WTC11 (cell line): ENCODE data around the gene ZIC3. TPM values are rescaled to one million over a fixed set of nuclear protein-coding genes. Genes with fewer than 3 reads are reported as not detected.

Experiments
- ATAC-seq: fragments of 200-7000 bp; cut with Tn5 transposase; 2 replicates; pipeline ENCODE4 v1.10.0; 2021; ENCODE audit warnings: mild to moderate bottlenecking, moderate library complexity
- CTCF ChIA-PET: fragments of 300-600 bp; sonication (Branson Sonifier 250); formaldehyde crosslinking; loops from one replicate; lab custom pipeline; 2021; ENCODE audit warnings: antibody characterized with exemption; lab: Charles Lee
- POLR2A ChIA-PET: fragments of 350-600 bp; sonication (Branson Sonifier 250); formaldehyde crosslinking; loops from one replicate; lab custom pipeline; 2021; ENCODE audit warnings: antibody characterized with exemption; lab: Charles Lee
- DNase-seq: peaks from one replicate; pipeline ENCODE4 v3.0.0; 2021; ENCODE audit warnings: low spot score
- H3K27ac Mint-ChIP-seq: 2 replicates; pipeline ENCODE4 v1.8.0; 2021; ENCODE audit warnings: mixed read lengths
- H3K27me3 Mint-ChIP-seq: 2 replicates; pipeline ENCODE4 v1.8.0; 2021; ENCODE audit warnings: low read depth, mild to moderate bottlenecking, moderate library complexity, mixed read lengths
- H3K36me3 Mint-ChIP-seq: 2 replicates; pipeline ENCODE4 v1.8.0; 2021; ENCODE audit warnings: mixed read lengths
- H3K4me1 Mint-ChIP-seq: 2 replicates; pipeline ENCODE4 v1.8.0; 2022; ENCODE audit warnings: mixed read lengths
- H3K4me3 Mint-ChIP-seq: 2 replicates; pipeline ENCODE4 v1.8.0; 2021; ENCODE audit warnings: mild to moderate bottlenecking, moderate library complexity, mixed read lengths
- H3K9me3 Mint-ChIP-seq: 2 replicates; pipeline ENCODE4 v1.8.0; 2021; ENCODE audit warnings: mixed read lengths
- CREB1 ChIP-seq: sonication (generic); formaldehyde crosslinking; IDR thresholded peaks from 2 replicates; pipeline ENCODE4 v1.8.0; 2023; ENCODE audit warnings: mild to moderate bottlenecking, missing genetic modification reagents
- FOXJ3 ChIP-seq: sonication (generic); formaldehyde crosslinking; IDR thresholded peaks from 2 replicates; pipeline ENCODE4 v1.9.0; 2021; ENCODE audit warnings: missing genetic modification reagents, mild to moderate bottlenecking, borderline replicate concordance
- GRHL2 ChIP-seq: fragments of 250-450 bp; sonication (Bioruptor Pico); IDR thresholded peaks from 2 replicates; pipeline ENCODE4 v1.8.0; 2022; ENCODE audit warnings: mild to moderate bottlenecking, moderate library complexity; ENCODE audit not compliant: insufficient replicate concordance, severe bottlenecking
- IRF2 ChIP-seq: sonication (generic); formaldehyde crosslinking; IDR thresholded peaks from 2 replicates; pipeline ENCODE4 v1.8.0; 2022; ENCODE audit warnings: low read depth, missing genetic modification reagents, borderline replicate concordance
- PRRX2 ChIP-seq: fragments of 250-450 bp; sonication (Bioruptor Pico); IDR thresholded peaks from 2 replicates; pipeline ENCODE4 v1.8.0; 2021; ENCODE audit warnings: mild to moderate bottlenecking
- RELA ChIP-seq: sonication (generic); formaldehyde crosslinking; IDR thresholded peaks from 2 replicates; pipeline ENCODE4 v1.8.1; 2022; ENCODE audit warnings: missing genetic modification reagents, mild to moderate bottlenecking, borderline replicate concordance
- TEAD4 ChIP-seq: sonication (generic); formaldehyde crosslinking; IDR thresholded peaks from 2 replicates; pipeline ENCODE4 v1.8.0; 2022; ENCODE audit warnings: mild to moderate bottlenecking, missing genetic modification reagents
- TP53 ChIP-seq: sonication (generic); formaldehyde crosslinking; IDR thresholded peaks from 2 replicates; pipeline ENCODE4 v1.8.1; 2023; ENCODE audit warnings: mild to moderate bottlenecking, missing genetic modification reagents
- ZNF317 ChIP-seq: sonication (generic); formaldehyde crosslinking; IDR thresholded peaks from 2 replicates; pipeline ENCODE4 v1.8.1; 2023; ENCODE audit warnings: low read depth, mild to moderate bottlenecking, moderate library complexity, missing genetic modification reagents, borderline replicate concordance
- ZNF396 ChIP-seq: fragments of 250-450 bp; sonication (Bioruptor Pico); IDR thresholded peaks from 2 replicates; pipeline ENCODE4 v1.8.0; 2021; ENCODE audit warnings: mild to moderate bottlenecking, moderate library complexity, borderline replicate concordance
- total RNA-seq: library from RNA; stranded (reverse); gene quantifications from 3 replicates; pipeline ENCODE4 v1.2.3, GENCODE V29; 2021
- TF ChIP-seq, protein P1 (sequence below): sonication (generic); formaldehyde crosslinking; IDR thresholded peaks from 2 replicates; pipeline ENCODE4 v1.8.0; 2022; ENCODE audit warnings: mild to moderate bottlenecking, missing genetic modification reagents
- TF ChIP-seq, protein P2 (sequence below): fragments of 250-450 bp; sonication (Bioruptor Pico); IDR thresholded peaks from 2 replicates; pipeline ENCODE4 v1.8.0; 2021; ENCODE audit warnings: mild to moderate bottlenecking
- TF ChIP-seq, protein P3 (sequence below): sonication (generic); formaldehyde crosslinking; IDR thresholded peaks from 2 replicates; pipeline ENCODE4 v1.8.0; 2023; ENCODE audit warnings: missing genetic modification reagents, mild to moderate bottlenecking, borderline replicate concordance
- TF ChIP-seq, protein P4 (sequence below): sonication (generic); formaldehyde crosslinking; IDR thresholded peaks from 2 replicates; pipeline ENCODE4 v1.8.0; 2022; ENCODE audit warnings: mild to moderate bottlenecking, missing genetic modification reagents

ZIC3 gene
- total RNA-seq, 1 experiment from 2014 or later, result 75.3 TPM

DNA sequence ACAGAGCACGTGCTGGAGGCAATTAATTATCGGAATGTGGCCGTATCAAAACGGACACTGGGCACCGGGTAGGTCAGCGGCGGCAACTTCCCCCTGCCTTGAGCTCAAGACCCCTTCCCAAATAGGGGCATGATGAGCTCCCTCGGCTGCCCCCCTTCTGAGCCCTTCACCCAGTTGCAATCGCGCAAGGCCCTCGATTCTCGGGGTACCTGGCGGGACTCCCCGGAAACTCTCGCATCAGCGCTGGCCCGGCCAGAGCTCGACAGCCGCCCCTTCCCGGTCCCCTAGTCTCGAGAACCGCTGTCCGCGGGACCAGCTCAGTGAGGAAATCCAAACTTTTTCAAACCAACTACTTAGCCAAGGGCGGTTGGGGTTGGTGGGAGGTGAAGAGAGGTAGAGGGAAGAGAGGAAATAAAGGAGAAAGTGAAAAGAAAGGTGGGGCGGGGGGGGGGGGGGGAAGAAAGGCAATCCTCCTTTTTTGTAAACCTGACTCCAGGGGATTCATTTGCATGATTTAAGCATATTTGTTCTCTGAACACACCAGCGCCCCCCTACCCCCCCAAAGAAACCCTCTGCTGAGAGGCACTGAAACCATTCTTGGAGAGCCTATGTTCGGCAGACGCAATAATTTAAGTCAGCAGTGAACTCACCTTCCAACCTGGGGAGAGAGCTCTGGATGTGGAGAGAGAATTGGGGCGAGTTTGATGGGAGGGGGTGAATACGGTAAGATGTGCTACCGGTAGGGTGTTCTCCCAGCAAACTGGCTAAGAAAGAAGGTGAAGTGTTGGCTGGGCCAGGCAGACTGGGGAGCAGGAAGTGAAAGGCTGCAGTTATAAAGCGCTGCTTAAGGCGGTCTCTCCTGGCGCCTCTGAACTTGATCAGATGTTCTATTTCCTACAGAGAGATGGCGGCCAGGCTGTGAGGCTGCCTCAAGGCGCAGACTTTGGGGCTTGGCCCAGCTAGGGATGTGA lies 2.0 kb upstream of the ZIC3 start:
- Mint-ChIP-seq H3K4me1 (peaks cover 34% of the 10 kb centered on the region), H3K36me3 (peaks cover 13% of the 10 kb centered on the region), H3K9me3 (no peaks in the 10 kb centered on the region), H3K27ac (peak overlapping the region; percentile 96), H3K4me3 (peak overlapping the region; percentile 86), H3K27me3 (no peaks in the 10 kb centered on the region)
- TF ChIP-seq ZNF317 (CRISPR knock-in tag), result peak; percentile 79
- TF ChIP-seq, protein P1, sequence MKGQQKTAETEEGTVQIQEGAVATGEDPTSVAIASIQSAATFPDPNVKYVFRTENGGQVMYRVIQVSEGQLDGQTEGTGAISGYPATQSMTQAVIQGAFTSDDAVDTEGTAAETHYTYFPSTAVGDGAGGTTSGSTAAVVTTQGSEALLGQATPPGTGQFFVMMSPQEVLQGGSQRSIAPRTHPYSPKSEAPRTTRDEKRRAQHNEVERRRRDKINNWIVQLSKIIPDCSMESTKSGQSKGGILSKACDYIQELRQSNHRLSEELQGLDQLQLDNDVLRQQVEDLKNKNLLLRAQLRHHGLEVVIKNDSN (CRISPR knock-in tag), result no peak
- ATAC-seq (peak; percentile 53), DNase-seq (peak; percentile 28)
- ChIA-PET CTCF (interaction anchor here (0.6 to 2.4 kb wide), 7 partner anchors 14 to 362 kb away, joined by 4 to 17 read pairs (median 6); no protein-coding TSS in a partner anchor), POLR2A (interaction anchor here (0.5 to 3.9 kb wide), 12 partner anchors 9 to 1787 kb away, joined by 3 to 30 read pairs (median 4); no protein-coding TSS in a partner anchor)

DNA sequence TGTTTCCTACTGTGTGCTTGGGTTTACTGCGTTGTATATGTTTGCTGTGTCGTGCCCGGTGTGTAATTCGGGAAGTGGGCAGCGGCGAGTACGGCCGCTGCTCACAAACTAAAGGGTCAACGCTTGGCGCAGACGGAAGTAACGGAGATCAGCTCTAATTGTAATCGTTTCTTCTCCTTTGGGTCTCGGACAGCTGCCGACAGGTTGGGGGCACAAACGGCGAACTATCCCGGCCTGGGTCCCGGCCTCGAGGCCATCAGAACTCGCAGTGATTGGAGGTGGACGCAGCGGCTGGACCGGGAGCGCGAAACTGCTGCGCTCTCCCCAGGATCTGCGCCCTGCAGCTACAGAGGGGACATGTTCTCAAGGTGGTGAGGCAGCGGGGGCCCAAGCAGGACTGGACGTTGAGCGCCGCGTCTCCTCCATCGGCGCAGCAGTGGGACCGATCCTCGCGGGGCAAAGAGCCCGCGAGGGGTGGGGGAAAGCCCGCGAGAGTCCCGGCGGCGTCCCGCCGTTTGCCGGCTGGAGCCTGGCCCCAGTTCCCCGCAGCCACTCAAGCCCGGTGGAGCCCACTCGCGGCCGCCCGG lies 516 bp upstream of the ZIC3 start:
- Mint-ChIP-seq H3K27ac (peak overlapping the region; percentile 96), H3K27me3 (no peaks in the 10 kb centered on the region), H3K9me3 (no peaks in the 10 kb centered on the region), H3K4me1 (peaks cover 27% of the 10 kb centered on the region), H3K4me3 (peak overlapping the region; percentile 86), H3K36me3 (peaks cover 25% of the 10 kb centered on the region)
- POLR2A ChIA-PET, result interaction anchor here (1.0 to 1.6 kb wide), 4 partner anchors 9 to 15 kb away, joined by 3 to 5 read pairs (median 4); no protein-coding TSS in a partner anchor
- ATAC-seq, result no peak
- CTCF ChIA-PET, result interaction anchor here (0.5 kb wide), 1 partner anchor 135 kb away, joined by 3 read pairs; no protein-coding TSS in a partner anchor
- TF ChIP-seq IRF2 (CRISPR knock-in tag), result no peak
- no peak for TF ChIP-seq TEAD4 (CRISPR knock-in tag)
- TF ChIP-seq CREB1 (CRISPR knock-in tag), result no peak
- no peak for TF ChIP-seq FOXJ3 (CRISPR knock-in tag)
- no peak for TF ChIP-seq ZNF396
- TF ChIP-seq, protein P2, sequence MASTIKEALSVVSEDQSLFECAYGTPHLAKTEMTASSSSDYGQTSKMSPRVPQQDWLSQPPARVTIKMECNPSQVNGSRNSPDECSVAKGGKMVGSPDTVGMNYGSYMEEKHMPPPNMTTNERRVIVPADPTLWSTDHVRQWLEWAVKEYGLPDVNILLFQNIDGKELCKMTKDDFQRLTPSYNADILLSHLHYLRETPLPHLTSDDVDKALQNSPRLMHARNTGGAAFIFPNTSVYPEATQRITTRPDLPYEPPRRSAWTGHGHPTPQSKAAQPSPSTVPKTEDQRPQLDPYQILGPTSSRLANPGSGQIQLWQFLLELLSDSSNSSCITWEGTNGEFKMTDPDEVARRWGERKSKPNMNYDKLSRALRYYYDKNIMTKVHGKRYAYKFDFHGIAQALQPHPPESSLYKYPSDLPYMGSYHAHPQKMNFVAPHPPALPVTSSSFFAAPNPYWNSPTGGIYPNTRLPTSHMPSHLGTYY (CRISPR knock-in tag), result no peak
- TF ChIP-seq PRRX2, result no peak
- TF ChIP-seq, protein P3, sequence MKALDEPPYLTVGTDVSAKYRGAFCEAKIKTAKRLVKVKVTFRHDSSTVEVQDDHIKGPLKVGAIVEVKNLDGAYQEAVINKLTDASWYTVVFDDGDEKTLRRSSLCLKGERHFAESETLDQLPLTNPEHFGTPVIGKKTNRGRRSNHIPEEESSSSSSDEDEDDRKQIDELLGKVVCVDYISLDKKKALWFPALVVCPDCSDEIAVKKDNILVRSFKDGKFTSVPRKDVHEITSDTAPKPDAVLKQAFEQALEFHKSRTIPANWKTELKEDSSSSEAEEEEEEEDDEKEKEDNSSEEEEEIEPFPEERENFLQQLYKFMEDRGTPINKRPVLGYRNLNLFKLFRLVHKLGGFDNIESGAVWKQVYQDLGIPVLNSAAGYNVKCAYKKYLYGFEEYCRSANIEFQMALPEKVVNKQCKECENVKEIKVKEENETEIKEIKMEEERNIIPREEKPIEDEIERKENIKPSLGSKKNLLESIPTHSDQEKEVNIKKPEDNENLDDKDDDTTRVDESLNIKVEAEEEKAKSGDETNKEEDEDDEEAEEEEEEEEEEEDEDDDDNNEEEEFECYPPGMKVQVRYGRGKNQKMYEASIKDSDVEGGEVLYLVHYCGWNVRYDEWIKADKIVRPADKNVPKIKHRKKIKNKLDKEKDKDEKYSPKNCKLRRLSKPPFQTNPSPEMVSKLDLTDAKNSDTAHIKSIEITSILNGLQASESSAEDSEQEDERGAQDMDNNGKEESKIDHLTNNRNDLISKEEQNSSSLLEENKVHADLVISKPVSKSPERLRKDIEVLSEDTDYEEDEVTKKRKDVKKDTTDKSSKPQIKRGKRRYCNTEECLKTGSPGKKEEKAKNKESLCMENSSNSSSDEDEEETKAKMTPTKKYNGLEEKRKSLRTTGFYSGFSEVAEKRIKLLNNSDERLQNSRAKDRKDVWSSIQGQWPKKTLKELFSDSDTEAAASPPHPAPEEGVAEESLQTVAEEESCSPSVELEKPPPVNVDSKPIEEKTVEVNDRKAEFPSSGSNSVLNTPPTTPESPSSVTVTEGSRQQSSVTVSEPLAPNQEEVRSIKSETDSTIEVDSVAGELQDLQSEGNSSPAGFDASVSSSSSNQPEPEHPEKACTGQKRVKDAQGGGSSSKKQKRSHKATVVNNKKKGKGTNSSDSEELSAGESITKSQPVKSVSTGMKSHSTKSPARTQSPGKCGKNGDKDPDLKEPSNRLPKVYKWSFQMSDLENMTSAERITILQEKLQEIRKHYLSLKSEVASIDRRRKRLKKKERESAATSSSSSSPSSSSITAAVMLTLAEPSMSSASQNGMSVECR (CRISPR knock-in tag), result no peak
- TF ChIP-seq, protein P4, sequence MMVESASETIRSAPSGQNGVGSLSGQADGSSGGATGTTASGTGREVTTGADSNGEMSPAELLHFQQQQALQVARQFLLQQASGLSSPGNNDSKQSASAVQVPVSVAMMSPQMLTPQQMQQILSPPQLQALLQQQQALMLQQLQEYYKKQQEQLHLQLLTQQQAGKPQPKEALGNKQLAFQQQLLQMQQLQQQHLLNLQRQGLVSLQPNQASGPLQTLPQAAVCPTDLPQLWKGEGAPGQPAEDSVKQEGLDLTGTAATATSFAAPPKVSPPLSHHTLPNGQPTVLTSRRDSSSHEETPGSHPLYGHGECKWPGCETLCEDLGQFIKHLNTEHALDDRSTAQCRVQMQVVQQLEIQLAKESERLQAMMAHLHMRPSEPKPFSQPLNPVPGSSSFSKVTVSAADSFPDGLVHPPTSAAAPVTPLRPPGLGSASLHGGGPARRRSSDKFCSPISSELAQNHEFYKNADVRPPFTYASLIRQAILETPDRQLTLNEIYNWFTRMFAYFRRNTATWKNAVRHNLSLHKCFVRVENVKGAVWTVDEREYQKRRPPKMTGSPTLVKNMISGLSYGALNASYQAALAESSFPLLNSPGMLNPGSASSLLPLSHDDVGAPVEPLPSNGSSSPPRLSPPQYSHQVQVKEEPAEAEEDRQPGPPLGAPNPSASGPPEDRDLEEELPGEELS (CRISPR knock-in tag), result no peak
- TF ChIP-seq TP53 (CRISPR knock-in tag), result no peak
- no peak for TF ChIP-seq RELA (CRISPR knock-in tag)
- TF ChIP-seq GRHL2 (CRISPR knock-in tag), result no peak
- DNase-seq, result no peak
